ENCODE results near the gene LRMDA. TPM values are rescaled to one million over a fixed set of nuclear protein-coding genes. Genes with fewer than 3 reads are reported as not detected.

The LRMDA gene
- polyA plus RNA-seq, 3 donors: 39.8 to 59.6 (median 56.4) TPM

DNA sequence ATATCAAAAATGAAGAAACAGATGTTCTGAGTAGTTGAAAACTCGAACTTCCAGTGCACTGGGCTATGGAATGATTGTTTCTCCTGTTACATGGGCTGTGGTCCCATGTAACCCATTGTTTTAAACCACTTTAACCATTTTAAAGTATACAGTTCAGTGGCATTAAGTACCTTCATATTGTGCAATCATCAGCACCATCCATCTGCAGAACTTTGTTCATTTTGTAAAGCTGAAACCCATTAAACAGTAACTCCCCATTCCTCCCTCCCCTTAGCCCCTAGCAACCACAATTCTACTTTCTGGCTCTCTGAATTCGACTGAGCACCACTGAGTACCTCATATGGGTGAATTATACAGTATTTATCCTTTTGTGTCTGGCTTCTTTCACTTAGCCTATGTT is 217.4 kb downstream of the LRMDA start:
- Histone ChIP-seq H3K36me3 (replicated peaks in 1 of 2; ENCODE audit: control insufficient read depth in 1 of 2, insufficient read depth in 2 of 2, low read length in 2 of 2) (peaks cover 0 to 6% of the 10 kb centered on the region in 2 donors), H3K9me3 (replicated peaks in 1 of 2; ENCODE audit: control insufficient read depth in 1 of 2, insufficient read depth in 1 of 2, low read length in 2 of 2) (no peaks in the 10 kb centered on the region), H2AFZ (ENCODE audit: insufficient read depth, low read depth, low read length, poor library complexity, severe bottlenecking) (no peak overlapping the region), H3K79me2 (ENCODE audit: insufficient read depth, low read length) (peaks cover 30% of the 10 kb centered on the region), H3K27me3 (ENCODE audit: control insufficient read depth in 2 of 2, insufficient read depth in 2 of 2, low read length in 2 of 2) (no peaks in the 10 kb centered on the region), H3K4me1 (ENCODE audit: control insufficient read depth in 1 of 2, insufficient read depth in 2 of 2, low read length in 2 of 2) (peaks cover 12 to 24% of the 10 kb centered on the region in 2 donors), H3K4me2 (replicated peaks; ENCODE audit: extremely low read depth, low read length, poor library complexity, severe bottlenecking) (no peak overlapping the region), H3K27ac (ENCODE audit: low read depth in 1 of 2, low read length in 2 of 2) (peak overlapping the region in 1 of 2 donors; percentile 9), H4K20me1 (ENCODE audit: insufficient read depth, low read length) (peaks cover 11% of the 10 kb centered on the region), H3K9ac (ENCODE audit: insufficient read depth, low read length, poor library complexity, severe bottlenecking) (no peak overlapping the region), H3K4me3 (replicated peaks in 1 of 3; ENCODE audit: low read depth in 2 of 3, low read length in 3 of 3) (no peak overlapping the region)
- no peak for DNase-seq
- intact Hi-C loops (cut with micrococcal nuclease): no loop called here
- Mint-ChIP-seq H3K4me1 (peaks cover 25% of the 10 kb centered on the region), H3K9me3 (peaks cover 0 to 1% (median 0%) of the 10 kb centered on the region in 7 donors), H3K27me3 (ENCODE audit: low read depth in 3 of 3) (no peaks in the 10 kb centered on the region), H3K36me3 (peaks cover 5 to 10% of the 10 kb centered on the region in 2 donors), H3K4me3 (no peak overlapping the region), H3K27ac (peak overlapping the region in 2 of 7 donors; percentile 7 to 25)
- TF ChIP-seq, protein P1, sequence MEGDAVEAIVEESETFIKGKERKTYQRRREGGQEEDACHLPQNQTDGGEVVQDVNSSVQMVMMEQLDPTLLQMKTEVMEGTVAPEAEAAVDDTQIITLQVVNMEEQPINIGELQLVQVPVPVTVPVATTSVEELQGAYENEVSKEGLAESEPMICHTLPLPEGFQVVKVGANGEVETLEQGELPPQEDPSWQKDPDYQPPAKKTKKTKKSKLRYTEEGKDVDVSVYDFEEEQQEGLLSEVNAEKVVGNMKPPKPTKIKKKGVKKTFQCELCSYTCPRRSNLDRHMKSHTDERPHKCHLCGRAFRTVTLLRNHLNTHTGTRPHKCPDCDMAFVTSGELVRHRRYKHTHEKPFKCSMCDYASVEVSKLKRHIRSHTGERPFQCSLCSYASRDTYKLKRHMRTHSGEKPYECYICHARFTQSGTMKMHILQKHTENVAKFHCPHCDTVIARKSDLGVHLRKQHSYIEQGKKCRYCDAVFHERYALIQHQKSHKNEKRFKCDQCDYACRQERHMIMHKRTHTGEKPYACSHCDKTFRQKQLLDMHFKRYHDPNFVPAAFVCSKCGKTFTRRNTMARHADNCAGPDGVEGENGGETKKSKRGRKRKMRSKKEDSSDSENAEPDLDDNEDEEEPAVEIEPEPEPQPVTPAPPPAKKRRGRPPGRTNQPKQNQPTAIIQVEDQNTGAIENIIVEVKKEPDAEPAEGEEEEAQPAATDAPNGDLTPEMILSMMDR (IDR thresholded peaks at IDR 0.05): no peak
- whole genome bisulfite sequencing (ENCODE audit: insufficient coverage): no CpG with 5 or more reads among the region's 2 CpGs

DNA sequence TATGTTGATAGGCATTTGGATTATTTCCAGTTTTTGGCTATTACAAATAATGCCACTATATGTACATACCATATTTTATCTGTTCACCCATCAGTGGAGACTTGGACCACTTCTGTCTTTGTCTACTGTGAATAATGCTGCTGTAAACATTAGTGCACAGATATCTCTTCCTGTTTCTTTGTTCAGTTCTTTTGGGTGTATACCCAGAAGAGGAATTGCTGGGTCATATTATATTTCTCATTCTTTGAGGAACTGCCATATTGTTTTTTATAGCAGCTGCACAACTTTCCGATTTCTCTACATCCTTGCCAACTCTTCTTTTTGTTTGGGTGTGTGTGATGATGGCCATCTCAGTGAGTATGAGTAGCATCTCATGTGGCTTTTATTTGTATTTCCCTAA is 218.0 kb downstream of the LRMDA start:
- peaks cover 26% of the 10 kb centered on the region for H3K4me1 Mint-ChIP-seq
- H3K36me3 Mint-ChIP-seq: peaks cover 6 to 10% of the 10 kb centered on the region in 2 donors
- Histone ChIP-seq H3K36me3 (replicated peaks in 1 of 2; ENCODE audit: control insufficient read depth in 1 of 2, insufficient read depth in 2 of 2, low read length in 2 of 2) (peaks cover 0 to 6% of the 10 kb centered on the region in 2 donors), H3K27me3 (ENCODE audit: control insufficient read depth in 2 of 2, insufficient read depth in 2 of 2, low read length in 2 of 2) (no peaks in the 10 kb centered on the region), H3K9ac (ENCODE audit: insufficient read depth, low read length, poor library complexity, severe bottlenecking) (no peak overlapping the region), H3K27ac (ENCODE audit: low read depth in 1 of 2, low read length in 2 of 2) (peak overlapping the region in 1 of 2 donors; percentile 9), H2AFZ (ENCODE audit: insufficient read depth, low read depth, low read length, poor library complexity, severe bottlenecking) (no peak overlapping the region), H3K9me3 (replicated peaks in 1 of 2; ENCODE audit: control insufficient read depth in 1 of 2, insufficient read depth in 1 of 2, low read length in 2 of 2) (no peaks in the 10 kb centered on the region), H3K4me1 (ENCODE audit: control insufficient read depth in 1 of 2, insufficient read depth in 2 of 2, low read length in 2 of 2) (peaks cover 12 to 24% of the 10 kb centered on the region in 2 donors), H4K20me1 (ENCODE audit: insufficient read depth, low read length) (peaks cover 16% of the 10 kb centered on the region), H3K4me3 (replicated peaks in 1 of 3; ENCODE audit: low read depth in 2 of 3, low read length in 3 of 3) (no peak overlapping the region), H3K4me2 (replicated peaks; ENCODE audit: extremely low read depth, low read length, poor library complexity, severe bottlenecking) (no peak overlapping the region), H3K79me2 (ENCODE audit: insufficient read depth, low read length) (peaks cover 31% of the 10 kb centered on the region)
- H3K9me3 Mint-ChIP-seq: peaks cover 0 to 1% (median 0%) of the 10 kb centered on the region in 7 donors
- TF ChIP-seq, protein P1 (IDR thresholded peaks at IDR 0.05): no peak
- WGBS (ENCODE audit: insufficient coverage): no CpG with 5 or more reads among the region's 1 CpG
- H3K27me3 Mint-ChIP-seq (ENCODE audit: low read depth in 3 of 3): no peaks in the 10 kb centered on the region
- intact Hi-C loops (cut with micrococcal nuclease): no loop called here
- DNase-seq: peak; percentile 13 to 31 (median 17)
- no peak overlapping the region for H3K4me3 Mint-ChIP-seq
- H3K27ac Mint-ChIP-seq: peak overlapping the region in 2 of 7 donors; percentile 3 to 13

Data from CD14-positive monocyte (primary cell).